Endothelial cell of umbilical vein (primary cell): ENCODE results near the gene KMT5B. TPM values are rescaled to one million over a fixed set of nuclear protein-coding genes. Genes with fewer than 3 reads are reported as not detected.

ENCODE experiments used
- BruUV-seq: library from RNA; stranded (reverse); fragments of 400-500 nt; replicated peaks from 2 replicates; lab custom pipeline; 2021; lab: Mats Ljungman, UMichigan
- CTCF ChIA-PET: fragments of 300-600, 350-600 bp; sonication (Branson Sonifier 250); formaldehyde crosslinking; loops from one replicate; lab custom pipeline; 2021; ENCODE audit warnings: antibody characterized with exemption, inconsistent platforms; lab: Charles Lee
- POLR2A ChIA-PET: fragments of 300-600, 350-600 bp; sonication (Branson Sonifier 250); formaldehyde crosslinking; loops from one replicate; lab custom pipeline; 2021; ENCODE audit warnings: antibody characterized with exemption, inconsistent platforms; lab: Charles Lee
- DNase-seq: peaks from one replicate; pipeline ENCODE4 v3.0.0-alpha.2; 2011; ENCODE audit warnings: low read depth, low spot score
- FAIRE-seq: peaks from 2 replicates; lab custom pipeline; 2011; peaks lifted over from hg19 to GRCh38; lab: Jason Lieb, UNC
- H2AFZ ChIP-seq: 2 replicates; pipeline ENCODE4 v1.6.0; 2012; ENCODE audit warnings: low read depth, low read length, control low read depth, inconsistent platforms
- H3K27ac ChIP-seq: 2 replicates; pipeline ENCODE4 v1.5.1; 2011; ENCODE audit warnings: low read depth, mild to moderate bottlenecking, control low read depth, low read length, moderate library complexity; ENCODE audit not compliant: insufficient read depth
- H3K27me3 ChIP-seq, 2 experiments: 2 replicates each; pipeline versions ENCODE4 v1.6.0 to v1.6.1; 2011; ENCODE audit warnings: low read length in 2 of 2, mixed read lengths in 1 of 2; ENCODE audit not compliant: control insufficient read depth in 2 of 2, insufficient read depth in 2 of 2
- H3K36me3 ChIP-seq, 2 experiments: 2 replicates in 1 of 2; 3 replicates in 1 of 2; pipeline ENCODE4 v1.5.1; 2011; ENCODE audit warnings: low read length in 2 of 2, mild to moderate bottlenecking in 1 of 2, moderate library complexity in 1 of 2; ENCODE audit not compliant: control insufficient read depth in 2 of 2, insufficient read depth in 2 of 2; ENCODE audit errors: extremely low read depth in 1 of 2
- H3K4me1 ChIP-seq: 3 replicates; pipeline ENCODE4 v1.5.1; 2011; ENCODE audit warnings: mild to moderate bottlenecking, low read length; ENCODE audit not compliant: control insufficient read depth, insufficient read depth; ENCODE audit errors: extremely low read depth
- H3K4me2 ChIP-seq: 2 replicates; pipeline ENCODE4 v1.6.1; 2011; ENCODE audit warnings: low read length, control low read depth, mixed read lengths; ENCODE audit not compliant: insufficient read depth
- H3K4me3 ChIP-seq, 3 experiments: fragments of 200-600 bp in 1 of 3; sonication (generic), shearing (Covaris generic) in 1 of 3; replicated peaks in 1 of 3; 2 replicates each; pipeline ENCODE4 v1.5.1; 2011 to 2016; ENCODE audit warnings: control low read depth in 3 of 3, low read length in 3 of 3, mild to moderate bottlenecking in 2 of 3, inconsistent platforms in 1 of 3, low read depth in 1 of 3, moderate library complexity in 1 of 3; ENCODE audit not compliant: insufficient read depth in 1 of 3
- H3K79me2 ChIP-seq: 2 replicates; pipeline ENCODE4 v1.6.0; 2012; ENCODE audit warnings: low read length, inconsistent platforms; ENCODE audit not compliant: control insufficient read depth, insufficient read depth
- H3K9ac ChIP-seq: replicated peaks from 2 replicates; pipeline ENCODE3; 2011; ENCODE audit warnings: low read length, control low read depth; ENCODE audit not compliant: insufficient read depth; ENCODE audit errors: extremely low read depth
- H3K9me1 ChIP-seq: replicated peaks from 3 replicates; pipeline ENCODE4 v1.6.0; 2011; ENCODE audit warnings: mild to moderate bottlenecking, low read length; ENCODE audit not compliant: control insufficient read depth, insufficient read depth; ENCODE audit errors: extremely low read depth
- H3K9me3 ChIP-seq: replicated peaks from 2 replicates; pipeline ENCODE4 v1.5.1; 2012; ENCODE audit warnings: low read length, inconsistent platforms; ENCODE audit not compliant: control insufficient read depth, insufficient read depth
- H4K20me1 ChIP-seq: replicated peaks from 2 replicates; pipeline ENCODE3; 2011; ENCODE audit warnings: mild to moderate bottlenecking, low read length; ENCODE audit not compliant: control insufficient read depth, insufficient read depth; ENCODE audit errors: extremely low read depth
- EZH2 ChIP-seq: IDR thresholded peaks from 2 replicates; pipeline ENCODE4 v1.6.1; 2012; ENCODE audit warnings: borderline replicate concordance, low read depth, mild to moderate bottlenecking, moderate library complexity, low read length, inconsistent platforms; ENCODE audit not compliant: severe bottlenecking
- FOS ChIP-seq: IDR thresholded peaks from 2 replicates; pipeline ENCODE4 v1.6.1; 2011; ENCODE audit warnings: mild to moderate bottlenecking, low read length, moderate library complexity, borderline replicate concordance; ENCODE audit not compliant: insufficient read depth
- GATA2 ChIP-seq: IDR thresholded peaks from 2 replicates; pipeline ENCODE4 v1.7.0; 2011; ENCODE audit warnings: low read depth, mild to moderate bottlenecking, moderate library complexity, mixed read lengths, low read length; ENCODE audit not compliant: insufficient read length, insufficient read depth
- JUN ChIP-seq: IDR thresholded peaks from 2 replicates; pipeline ENCODE4 v1.6.1; 2011; ENCODE audit warnings: borderline replicate concordance, low read depth; ENCODE audit not compliant: insufficient read length, insufficient read depth
- MYC ChIP-seq: IDR thresholded peaks from one replicate; pipeline ENCODE4 v1.6.1; 2011; ENCODE audit warnings: mild to moderate bottlenecking, low read depth, low read length
- POLR2A ChIP-seq: IDR thresholded peaks from 2 replicates; pipeline ENCODE4 v1.6.1; 2012; ENCODE audit warnings: low read depth, mild to moderate bottlenecking, control low read depth, low read length
- POLR2AphosphoS5 ChIP-seq: IDR thresholded peaks from 2 replicates; pipeline ENCODE4 v1.6.1; 2012; ENCODE audit warnings: low read depth, mild to moderate bottlenecking, control low read depth, low read length, moderate library complexity; ENCODE audit not compliant: insufficient read depth
- dilution Hi-C: fragments of 300-500 bp; cut with MboI; formaldehyde crosslinking; loops from one replicate; pipeline ENCODE4 v1.15.0; 2019; ENCODE audit warnings: low sequenced_read_pairs; ENCODE audit not compliant: extremely low pct_ligation_motif_present
- intact Hi-C: fragments of 100-400 bp; cut with micrococcal nuclease; formaldehyde crosslinking; loops from one replicate; pipeline ENCODE4 v1.10.0; 2022
- polyA plus RNA-seq, 4 experiments: library from polyadenylated mRNA; depleted of rRNA in 3 of 4; stranded (reverse) in 3 of 4; unstranded in 1 of 4; fragments of >200 nt; gene quantifications; 2 replicates each; pipeline versions ENCODE4 v1.2.1 to v1.2.3, GENCODE V29; 2011 to 2012; ENCODE audit warnings: missing spikeins in 1 of 4
- total RNA-seq: library from RNA; stranded (reverse); gene quantifications from 2 replicates; pipeline ENCODE4 v1.2.3, GENCODE V29; 2021
- TF ChIP-seq, protein P1 (sequence below): IDR thresholded peaks from 2 replicates; pipeline ENCODE4 v1.6.1; 2011; ENCODE audit not compliant: insufficient read depth, insufficient read length
- TF ChIP-seq, protein P2 (sequence below), 2 donors: IDR thresholded peaks; 1 replicate in 1 of 2; 2 replicates in 1 of 2; pipeline ENCODE4 v1.5.1; 2011; ENCODE audit warnings: low read length in 2 of 2, mild to moderate bottlenecking in 2 of 2, moderate library complexity in 2 of 2, control low read depth in 1 of 2, inconsistent platforms in 1 of 2, low read depth in 1 of 2; ENCODE audit not compliant: insufficient read depth in 1 of 2; ENCODE audit errors: extremely low read depth in 1 of 2

KMT5B gene
- total and polyA plus RNA-seq, 2 donors (not counting 3 experiments of a cell fraction or from before 2014, with no cell fraction given), result 10.1 to 36.3 TPM

DNA sequence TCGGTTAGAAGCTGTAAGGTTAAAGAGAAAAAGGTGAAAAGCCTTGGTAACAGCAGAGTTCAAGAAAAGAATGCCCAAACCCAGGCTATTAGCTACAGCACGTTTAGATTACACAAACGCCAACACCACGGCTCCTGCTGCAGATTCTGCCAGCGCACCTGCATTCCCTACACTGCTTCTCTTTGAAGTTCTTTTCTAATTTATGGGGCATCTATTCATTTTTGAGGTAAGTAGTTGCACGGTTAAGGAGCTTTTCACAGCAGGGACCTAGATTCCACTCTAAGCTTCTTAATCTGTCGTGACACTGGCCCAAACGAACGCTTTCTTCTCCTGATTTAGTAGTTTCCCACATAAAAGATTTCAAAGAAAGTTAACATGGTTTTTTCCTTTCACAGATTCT is 53.9 kb downstream of the KMT5B start:
- intact Hi-C loops, result no loop called here
- H3K36me3 ChIP-seq, result peaks cover 0 to 17% of the 10 kb centered on the region in 2 experiments
- FAIRE-seq, result no peak

More for the DNA sequence above, 53.9 kb downstream of the KMT5B start:
- Histone ChIP-seq H2AFZ (no peak overlapping the region), H3K4me1 (no peaks in the 10 kb centered on the region), H3K9ac (no peak overlapping the region), H3K4me2 (no peak overlapping the region), H4K20me1 (no peaks in the 10 kb centered on the region), H3K9me3 (no peaks in the 10 kb centered on the region), H3K9me1 (no peaks in the 10 kb centered on the region), H3K27me3 (no peaks in the 10 kb centered on the region), H3K4me3 (no peak overlapping the region), H3K27ac (no peak overlapping the region), H3K79me2 (no peaks in the 10 kb centered on the region)
- dilution Hi-C loops, result no loop called here
- ChIA-PET POLR2A (interaction anchor here (0.6 kb wide), 1 partner anchor 178 kb away, joined by 3 read pairs; no protein-coding TSS in a partner anchor), CTCF (interaction anchor here (1.9 kb wide), 1 partner anchor 50 kb away, joined by 6 read pairs; no protein-coding TSS in a partner anchor)
- BruUV-seq, result no TSS peak
- TF ChIP-seq FOS, result no peak
- no peak for TF ChIP-seq EZH2
- no peak for TF ChIP-seq POLR2A
- no peak for TF ChIP-seq MYC
- TF ChIP-seq, protein P1, sequence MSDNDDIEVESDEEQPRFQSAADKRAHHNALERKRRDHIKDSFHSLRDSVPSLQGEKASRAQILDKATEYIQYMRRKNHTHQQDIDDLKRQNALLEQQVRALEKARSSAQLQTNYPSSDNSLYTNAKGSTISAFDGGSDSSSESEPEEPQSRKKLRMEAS, result no peak
- TF ChIP-seq, protein P2, sequence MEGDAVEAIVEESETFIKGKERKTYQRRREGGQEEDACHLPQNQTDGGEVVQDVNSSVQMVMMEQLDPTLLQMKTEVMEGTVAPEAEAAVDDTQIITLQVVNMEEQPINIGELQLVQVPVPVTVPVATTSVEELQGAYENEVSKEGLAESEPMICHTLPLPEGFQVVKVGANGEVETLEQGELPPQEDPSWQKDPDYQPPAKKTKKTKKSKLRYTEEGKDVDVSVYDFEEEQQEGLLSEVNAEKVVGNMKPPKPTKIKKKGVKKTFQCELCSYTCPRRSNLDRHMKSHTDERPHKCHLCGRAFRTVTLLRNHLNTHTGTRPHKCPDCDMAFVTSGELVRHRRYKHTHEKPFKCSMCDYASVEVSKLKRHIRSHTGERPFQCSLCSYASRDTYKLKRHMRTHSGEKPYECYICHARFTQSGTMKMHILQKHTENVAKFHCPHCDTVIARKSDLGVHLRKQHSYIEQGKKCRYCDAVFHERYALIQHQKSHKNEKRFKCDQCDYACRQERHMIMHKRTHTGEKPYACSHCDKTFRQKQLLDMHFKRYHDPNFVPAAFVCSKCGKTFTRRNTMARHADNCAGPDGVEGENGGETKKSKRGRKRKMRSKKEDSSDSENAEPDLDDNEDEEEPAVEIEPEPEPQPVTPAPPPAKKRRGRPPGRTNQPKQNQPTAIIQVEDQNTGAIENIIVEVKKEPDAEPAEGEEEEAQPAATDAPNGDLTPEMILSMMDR (IDR thresholded peaks at IDR 0.05; ENCODE audit: extremely low read depth in 1 of 2, insufficient read depth in 1 of 2, low read depth in 1 of 2, low read length in 2 of 2), result no peak
- TF ChIP-seq JUN, result no peak
- TF ChIP-seq GATA2, result no peak
- TF ChIP-seq POLR2AphosphoS5, result no peak
- no peak for DNase-seq
